Dendritic cell treated with granulocyte-macrophage colony-stimulating factor and Interleukin-4, amounts not matched to agents 40 ng/mL and 50 ng/mL, for 4 days (primary cell): ENCODE measurements around the gene PKP2.
A peak's percentile ranks its signal among the peaks of the same experiment; 100 is the strongest.

Source experiments
- H3K27ac Mint-ChIP-seq: one replicate; pipeline ENCODE4 v1.8.0; 2022; ENCODE audit warnings: mild to moderate bottlenecking, mixed read lengths
- H3K27me3 Mint-ChIP-seq: one replicate; pipeline ENCODE4 v1.8.0; 2022; ENCODE audit warnings: mild to moderate bottlenecking, mixed read lengths
- H3K36me3 Mint-ChIP-seq: one replicate; pipeline ENCODE4 v1.8.0; 2022; ENCODE audit warnings: low read depth, mixed read lengths
- H3K4me1 Mint-ChIP-seq: one replicate; pipeline ENCODE4 v1.8.0; 2022; ENCODE audit warnings: low read depth, mixed read lengths
- H3K4me3 Mint-ChIP-seq: one replicate; pipeline ENCODE4 v1.8.0; 2022; ENCODE audit warnings: mild to moderate bottlenecking, moderate library complexity, mixed read lengths
- H3K9me3 Mint-ChIP-seq: one replicate; pipeline ENCODE4 v1.8.0; 2022; ENCODE audit warnings: mixed read lengths
- intact Hi-C: fragments of 100-400 bp; cut with micrococcal nuclease; formaldehyde crosslinking; loops from one replicate; pipeline ENCODE4 v1.15.0; 2022

Gene PKP2

GRCh38 chr12:32896432-32897280 lies at the start of gene PKP2:
Gene PKP2, minus strand, starts transcription at chr12:32896777. Its CDS starts 46 bp downstream, at chr12:32896731.
- intact Hi-C loops, result no loop called here
- H3K36me3 Mint-ChIP-seq, result no peaks in the 10 kb centered on the region

DNA sequence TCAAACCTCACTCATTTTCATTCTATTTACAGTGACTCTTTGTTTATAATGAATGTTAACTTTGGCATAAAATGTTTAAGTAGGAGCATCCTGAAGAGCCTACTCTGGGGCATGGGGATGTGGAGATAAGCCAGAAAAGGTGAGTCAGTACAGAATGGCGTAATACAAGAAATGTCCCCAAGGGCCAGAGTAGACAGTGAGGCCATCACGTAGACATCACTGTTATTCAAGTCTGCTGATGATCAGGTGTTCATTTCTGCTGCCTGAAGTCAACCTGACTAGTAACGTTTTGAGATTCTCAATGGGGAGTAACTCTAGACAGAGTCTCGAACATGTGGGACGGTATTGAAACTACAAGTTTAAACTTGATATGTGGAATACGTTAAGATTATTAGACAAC lies 47.6 kb upstream of the PKP2 start:
- H3K4me3 Mint-ChIP-seq, result no peak overlapping the region
- intact Hi-C loops, result no loop called here
- no peaks in the 10 kb centered on the region for H3K36me3 Mint-ChIP-seq
- H3K27ac Mint-ChIP-seq, result no peak overlapping the region
- H3K4me1 Mint-ChIP-seq, result no peaks in the 10 kb centered on the region
- H3K9me3 Mint-ChIP-seq, result no peaks in the 10 kb centered on the region
- peaks cover 1% of the 10 kb centered on the region for H3K27me3 Mint-ChIP-seq

More at GRCh38 chr12:32896432-32897280, at the start of gene PKP2:
- Mint-ChIP-seq H3K4me3 (peak within 1 kb of the TSS; percentile 67), H3K9me3 (no peaks in the 10 kb centered on the region), H3K4me1 (peaks cover 44% of the 10 kb centered on the region), H3K27ac (no peak within 1 kb of the TSS), H3K27me3 (peaks cover 22% of the 10 kb centered on the region)

GRCh38 chr12:32939801-32940200 lies 43.2 kb upstream of the PKP2 start:
- no peaks in the 10 kb centered on the region for H3K4me1 Mint-ChIP-seq
- no peak overlapping the region for H3K27ac Mint-ChIP-seq
- intact Hi-C loops, result no loop called here
- H3K27me3 Mint-ChIP-seq, result peaks cover 3% of the 10 kb centered on the region
- H3K36me3 Mint-ChIP-seq, result no peaks in the 10 kb centered on the region
- no peak overlapping the region for H3K4me3 Mint-ChIP-seq
- no peaks in the 10 kb centered on the region for H3K9me3 Mint-ChIP-seq

GRCh38 chr12:32926963-32927362 lies 30.4 kb upstream of the PKP2 start:
- H3K36me3 Mint-ChIP-seq, result no peaks in the 10 kb centered on the region
- H3K27ac Mint-ChIP-seq, result no peak overlapping the region
- H3K4me1 Mint-ChIP-seq, result no peaks in the 10 kb centered on the region
- intact Hi-C loops, result no loop called here
- peaks cover 15% of the 10 kb centered on the region for H3K27me3 Mint-ChIP-seq
- H3K4me3 Mint-ChIP-seq, result no peak overlapping the region
- H3K9me3 Mint-ChIP-seq, result no peaks in the 10 kb centered on the region

DNA sequence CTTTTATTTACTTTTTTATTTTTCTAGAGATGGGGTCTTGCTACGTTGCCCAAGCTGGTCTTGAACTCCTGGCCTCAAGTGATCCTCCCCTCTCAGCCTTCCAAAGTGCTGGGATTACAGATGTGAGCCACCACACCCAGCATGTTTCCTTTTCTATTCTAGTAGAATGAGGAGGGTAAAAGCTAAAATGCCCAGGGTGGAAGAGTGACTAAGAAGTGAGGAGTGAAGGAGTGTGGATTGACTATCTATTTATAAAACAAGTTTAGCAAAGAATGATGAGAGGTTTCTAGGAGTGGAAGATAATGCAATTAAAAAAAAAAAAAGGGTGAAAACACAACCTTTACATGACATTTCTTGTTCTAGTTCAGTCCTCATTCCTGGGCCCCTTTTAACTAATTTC lies 29.8 kb upstream of the PKP2 start:
- Mint-ChIP-seq H3K36me3 (no peaks in the 10 kb centered on the region), H3K4me1 (no peaks in the 10 kb centered on the region), H3K4me3 (no peak overlapping the region), H3K27me3 (peaks cover 15% of the 10 kb centered on the region), H3K9me3 (no peaks in the 10 kb centered on the region), H3K27ac (no peak overlapping the region)
- intact Hi-C loops, result no loop called here

DNA sequence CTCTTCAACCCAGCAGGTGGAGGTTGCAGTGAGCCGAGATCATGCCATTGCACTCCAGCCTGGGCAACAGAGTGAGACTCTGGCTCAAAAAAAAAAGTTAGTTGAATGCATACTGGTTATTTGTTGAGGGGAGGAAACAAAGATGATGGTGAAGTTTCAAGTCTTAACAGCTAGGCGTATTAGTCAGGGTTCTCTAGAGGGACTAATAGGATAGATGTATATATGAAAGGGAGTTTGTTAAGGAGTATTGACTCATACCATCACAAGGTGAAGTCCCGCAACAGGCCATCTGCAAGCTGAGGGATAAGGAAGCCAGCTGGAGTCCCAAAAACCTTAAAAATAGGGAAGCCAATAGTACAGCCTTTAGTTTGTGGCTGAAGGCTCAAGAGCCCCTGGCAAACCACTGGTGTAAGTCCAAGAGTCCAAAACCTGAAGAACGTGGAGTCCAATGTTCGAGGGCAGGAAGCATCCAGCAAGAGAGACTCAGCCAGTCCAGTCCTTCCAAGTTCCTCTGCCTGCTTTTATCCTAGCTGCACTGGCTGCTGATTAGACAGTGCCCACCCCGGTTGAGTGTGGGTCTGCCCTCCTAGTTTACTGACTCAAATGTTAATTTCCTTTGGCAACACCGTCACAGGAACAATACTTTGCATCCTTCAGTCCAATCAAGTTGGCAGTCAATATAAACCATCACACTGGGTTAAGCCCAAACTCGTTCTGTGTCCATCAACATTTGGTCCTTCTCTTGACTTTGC lies 26.1 kb upstream of the PKP2 start:
- H3K9me3 Mint-ChIP-seq, result no peaks in the 10 kb centered on the region
- peaks cover 8% of the 10 kb centered on the region for H3K4me1 Mint-ChIP-seq
- no peak overlapping the region for H3K27ac Mint-ChIP-seq
- H3K4me3 Mint-ChIP-seq, result no peak overlapping the region
- intact Hi-C loops, result no loop called here
- H3K27me3 Mint-ChIP-seq, result peaks cover 6% of the 10 kb centered on the region
- H3K36me3 Mint-ChIP-seq, result no peaks in the 10 kb centered on the region

DNA sequence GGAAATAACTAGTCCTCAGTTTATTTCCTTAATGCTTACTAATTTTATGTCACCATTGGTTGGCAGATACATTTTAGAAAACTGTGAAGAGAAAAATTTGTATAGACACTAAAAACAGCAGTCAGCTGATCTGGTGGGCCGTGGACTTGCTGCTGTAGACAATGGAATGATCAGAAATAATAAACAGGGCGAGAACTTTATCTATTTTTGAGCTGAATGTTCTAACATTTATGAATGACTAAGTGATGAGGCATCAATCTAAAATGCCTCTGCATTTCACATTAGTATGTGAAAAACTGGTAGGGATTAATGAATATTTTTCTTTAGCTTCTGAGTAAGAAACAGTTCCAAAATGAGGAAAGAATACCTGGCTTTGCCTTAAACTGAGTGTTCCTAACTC lies 24.8 kb upstream of the PKP2 start:
- H3K36me3 Mint-ChIP-seq, result no peaks in the 10 kb centered on the region
- H3K27me3 Mint-ChIP-seq, result peaks cover 5% of the 10 kb centered on the region
- intact Hi-C loops, result no loop called here
- peaks cover 8% of the 10 kb centered on the region for H3K4me1 Mint-ChIP-seq
- H3K9me3 Mint-ChIP-seq, result no peaks in the 10 kb centered on the region
- no peak overlapping the region for H3K4me3 Mint-ChIP-seq
- H3K27ac Mint-ChIP-seq, result no peak overlapping the region

GRCh38 chr12:32920506-32921085 lies 24.0 kb upstream of the PKP2 start:
- H3K4me1 Mint-ChIP-seq, result peaks cover 8% of the 10 kb centered on the region
- H3K9me3 Mint-ChIP-seq, result no peaks in the 10 kb centered on the region
- no peaks in the 10 kb centered on the region for H3K36me3 Mint-ChIP-seq
- H3K27me3 Mint-ChIP-seq, result peaks cover 3% of the 10 kb centered on the region
- intact Hi-C loops, result no loop called here
- H3K4me3 Mint-ChIP-seq, result no peak overlapping the region
- H3K27ac Mint-ChIP-seq, result peak overlapping the region; percentile 74

- Mint-ChIP-seq H3K27ac (no peak overlapping the region), H3K4me1 (peaks cover 8% of the 10 kb centered on the region), H3K4me3 (no peak overlapping the region), H3K27me3 (no peaks in the 10 kb centered on the region), H3K9me3 (no peaks in the 10 kb centered on the region), H3K36me3 (no peaks in the 10 kb centered on the region)
- intact Hi-C loops, result loop anchor here (2.0 kb wide), 1 partner anchor 162 kb away; no protein-coding TSS in a partner anchor
Measured at GRCh38 chr12:32918890-32919801, 22.6 kb upstream of the PKP2 start.

- Mint-ChIP-seq H3K27me3 (no peaks in the 10 kb centered on the region), H3K9me3 (no peaks in the 10 kb centered on the region), H3K27ac (no peak overlapping the region), H3K36me3 (no peaks in the 10 kb centered on the region), H3K4me1 (peaks cover 8% of the 10 kb centered on the region), H3K4me3 (no peak overlapping the region)
- intact Hi-C loops, result no loop called here
Measured at GRCh38 chr12:32917094-32917611, 20.6 kb upstream of the PKP2 start.

DNA sequence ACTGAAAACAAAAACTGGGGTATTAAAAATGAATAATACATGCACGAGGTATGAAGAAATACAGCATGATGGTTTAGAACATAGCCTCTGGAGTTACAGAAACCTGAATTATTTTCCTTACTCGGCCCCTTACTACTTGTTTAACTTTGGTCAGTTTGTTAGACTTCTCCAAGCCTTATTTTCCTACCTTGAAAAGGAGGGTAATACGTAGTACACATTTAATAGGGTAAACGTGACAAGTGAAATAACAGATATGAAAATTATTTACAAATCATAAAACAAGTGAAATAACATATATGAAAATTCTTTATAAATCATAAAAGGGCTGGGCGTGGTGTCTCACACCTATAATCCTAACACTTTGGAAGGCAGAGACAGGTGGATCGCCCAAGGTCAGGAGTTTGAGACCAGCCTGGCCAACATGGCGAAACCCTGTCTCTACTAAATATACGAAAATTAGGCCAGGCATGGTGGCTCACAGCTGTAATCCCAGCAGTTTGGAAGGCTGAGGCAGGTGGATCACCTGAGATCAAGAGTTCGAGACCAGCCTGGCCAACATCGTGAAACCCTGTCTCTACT lies 11.4 kb upstream of the PKP2 start:
- Mint-ChIP-seq H3K4me1 (peaks cover 16% of the 10 kb centered on the region), H3K9me3 (no peaks in the 10 kb centered on the region), H3K36me3 (no peaks in the 10 kb centered on the region), H3K27me3 (peaks cover 5% of the 10 kb centered on the region), H3K4me3 (no peak overlapping the region), H3K27ac (no peak overlapping the region)
- intact Hi-C loops, result no loop called here

DNA sequence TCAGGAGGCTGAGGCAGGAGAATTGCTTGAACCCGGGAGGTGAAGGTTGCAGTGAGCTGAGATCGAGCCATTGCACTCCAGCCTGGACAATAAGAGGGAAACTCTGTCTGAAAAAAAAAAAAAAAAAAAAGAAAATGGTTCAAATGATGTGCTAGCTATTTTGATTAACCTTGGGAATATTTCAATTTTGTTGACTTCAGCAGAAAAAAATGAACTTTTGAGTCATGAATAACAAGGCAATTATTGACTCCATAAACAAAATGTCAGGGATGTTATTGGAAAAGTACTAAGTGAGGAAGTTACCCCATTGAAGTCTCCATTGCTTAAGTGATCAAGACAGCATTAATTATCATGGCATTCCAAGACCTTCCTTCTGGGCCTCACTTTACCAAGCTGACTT lies 10.6 kb upstream of the PKP2 start:
- Mint-ChIP-seq H3K4me3 (no peak overlapping the region), H3K27ac (peak overlapping the region; percentile 37), H3K9me3 (no peaks in the 10 kb centered on the region), H3K36me3 (no peaks in the 10 kb centered on the region), H3K27me3 (peaks cover 5% of the 10 kb centered on the region), H3K4me1 (peaks cover 16% of the 10 kb centered on the region)
- intact Hi-C loops, result no loop called here
